ENCODE measurements around the gene ELF3. TPM values are rescaled to one million over a fixed set of nuclear protein-coding genes. Genes with fewer than 3 reads are reported as not detected.

ELF3 gene
- total RNA-seq, 2 donors from 2014 or later, result 11.8 to 13.2 TPM

GRCh38 chr1:201984446-201984845 is 25.9 kb upstream of the ELF3 start:
- no peaks in the 10 kb centered on the region for H3K9me3 Mint-ChIP-seq
- no peak overlapping the region for H3K27ac ChIP-seq (ENCODE audit: low read depth, low read length)
- no peaks in the 10 kb centered on the region for H3K4me1 ChIP-seq (ENCODE audit: control insufficient read depth, insufficient read depth, low read length)
- no peak overlapping the region for H3K9ac ChIP-seq (ENCODE audit: extremely low read depth, low read length, poor library complexity, severe bottlenecking)
- WGBS, 2 experiments (ENCODE audit: insufficient coverage in 1 of 2, insufficient read length in 1 of 2), result 95 to 100% methylated on average over 2 to 3 of the region's 3 CpGs
- H3K27ac Mint-ChIP-seq, result no peak overlapping the region
- peaks cover 11% of the 10 kb centered on the region for H3K36me3 Mint-ChIP-seq (ENCODE audit: low read depth)
- H3K4me3 ChIP-seq (ENCODE audit: low read length), result peak overlapping the region; percentile 86
- no peak for DNase-seq
- H3K36me3 ChIP-seq (ENCODE audit: control insufficient read depth, insufficient read depth, low read length), result peaks cover 9% of the 10 kb centered on the region
- peaks cover 6% of the 10 kb centered on the region for H3K4me1 Mint-ChIP-seq
- H3K9me3 ChIP-seq (ENCODE audit: control insufficient read depth, low read length), result no peaks in the 10 kb centered on the region
- TF ChIP-seq CTCF (conservative IDR thresholded peaks at IDR 0.05), result no peak
- no peaks in the 10 kb centered on the region for H3K27me3 ChIP-seq (ENCODE audit: control insufficient read depth, insufficient read depth, low read length, poor library complexity, severe bottlenecking)
- peak overlapping the region; percentile 77 for H3K4me3 Mint-ChIP-seq
- H3K27me3 Mint-ChIP-seq (ENCODE audit: insufficient read depth), result peaks cover 16% of the 10 kb centered on the region

DNA sequence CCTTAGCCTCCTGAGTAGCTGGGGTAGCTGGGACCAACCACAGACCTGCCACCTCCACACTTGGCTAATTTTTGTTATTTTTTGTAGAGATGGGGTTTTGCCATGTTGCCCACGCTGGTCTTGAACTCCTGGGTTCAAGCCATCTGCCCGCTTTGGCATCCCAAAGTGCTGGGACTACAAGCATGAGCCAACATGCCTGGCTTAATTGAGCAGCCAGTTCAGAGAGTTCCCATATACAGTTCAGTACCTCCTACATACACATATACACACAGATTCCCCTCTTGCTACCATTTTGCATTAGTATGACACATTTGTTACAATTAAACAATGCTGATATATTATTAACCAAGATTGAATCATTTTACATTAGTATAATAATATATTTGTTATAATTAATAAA is 25.0 kb upstream of the ELF3 start:
- peaks cover 6% of the 10 kb centered on the region for H3K4me1 Mint-ChIP-seq
- Histone ChIP-seq H3K27ac (ENCODE audit: low read depth, low read length) (no peak overlapping the region), H3K9ac (ENCODE audit: extremely low read depth, low read length, poor library complexity, severe bottlenecking) (no peak overlapping the region), H3K9me3 (ENCODE audit: control insufficient read depth, low read length) (no peaks in the 10 kb centered on the region), H3K27me3 (ENCODE audit: control insufficient read depth, insufficient read depth, low read length, poor library complexity, severe bottlenecking) (no peaks in the 10 kb centered on the region), H3K4me1 (ENCODE audit: control insufficient read depth, insufficient read depth, low read length) (no peaks in the 10 kb centered on the region), H3K36me3 (ENCODE audit: control insufficient read depth, insufficient read depth, low read length) (peaks cover 18% of the 10 kb centered on the region), H3K4me3 (ENCODE audit: low read length) (no peak overlapping the region)
- no peak for TF ChIP-seq CTCF (conservative IDR thresholded peaks at IDR 0.05)
- no peak for DNase-seq
- H3K4me3 Mint-ChIP-seq, result no peak overlapping the region
- WGBS, 2 experiments (ENCODE audit: insufficient coverage in 1 of 2, insufficient read length in 1 of 2), result 97 to 99% methylated on average over 2 of the region's 2 CpGs
- peaks cover 16% of the 10 kb centered on the region for H3K36me3 Mint-ChIP-seq (ENCODE audit: low read depth)
- H3K27me3 Mint-ChIP-seq (ENCODE audit: insufficient read depth), result peaks cover 16% of the 10 kb centered on the region
- no peak overlapping the region for H3K27ac Mint-ChIP-seq
- H3K9me3 Mint-ChIP-seq, result no peaks in the 10 kb centered on the region

DNA sequence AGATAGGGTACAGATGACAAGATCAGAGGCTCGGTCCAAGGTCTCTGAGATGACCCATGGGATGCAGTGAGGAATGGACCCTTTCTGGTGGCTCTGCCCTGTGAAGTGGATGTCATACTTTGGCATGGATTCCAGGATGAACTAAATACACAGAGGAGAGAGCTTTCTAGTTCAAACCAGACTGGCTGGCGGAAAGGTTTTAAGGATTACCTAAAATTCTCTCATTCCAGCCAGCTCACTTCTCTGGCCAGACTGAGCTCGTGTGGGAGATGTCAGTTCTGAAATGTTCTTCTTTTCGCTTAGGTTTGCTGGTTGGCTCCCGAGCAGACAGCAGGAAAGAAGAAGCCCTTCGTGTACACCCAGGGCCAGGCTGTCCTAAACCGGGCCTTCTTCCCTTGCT is 21.8 kb upstream of the ELF3 start:
- DNase-seq, result no peak
- Mint-ChIP-seq H3K27ac (no peak overlapping the region), H3K4me3 (no peak overlapping the region), H3K27me3 (ENCODE audit: insufficient read depth) (no peaks in the 10 kb centered on the region), H3K4me1 (peaks cover 6% of the 10 kb centered on the region), H3K9me3 (no peaks in the 10 kb centered on the region), H3K36me3 (ENCODE audit: low read depth) (peaks cover 41% of the 10 kb centered on the region)
- no peak for TF ChIP-seq CTCF (conservative IDR thresholded peaks at IDR 0.05)
- Histone ChIP-seq H3K4me1 (ENCODE audit: control insufficient read depth, insufficient read depth, low read length) (no peaks in the 10 kb centered on the region), H3K9ac (ENCODE audit: extremely low read depth, low read length, poor library complexity, severe bottlenecking) (no peak overlapping the region), H3K36me3 (ENCODE audit: control insufficient read depth, insufficient read depth, low read length) (peaks cover 39% of the 10 kb centered on the region), H3K27ac (ENCODE audit: low read depth, low read length) (no peak overlapping the region), H3K27me3 (ENCODE audit: control insufficient read depth, insufficient read depth, low read length, poor library complexity, severe bottlenecking) (no peaks in the 10 kb centered on the region), H3K9me3 (ENCODE audit: control insufficient read depth, low read length) (no peaks in the 10 kb centered on the region), H3K4me3 (ENCODE audit: low read length) (no peak overlapping the region)
- 82 to 88% methylated on average over 6 to 7 of the region's 7 CpGs for WGBS, 2 experiments (ENCODE audit: insufficient coverage in 1 of 2, insufficient read length in 1 of 2)

Measured in endodermal cell (in vitro differentiated cells).